GM12878 (cell line): ENCODE measurements around the gene DCDC2C. TPM values are rescaled to one million over a fixed set of nuclear protein-coding genes. Genes with fewer than 3 reads are reported as not detected.

ENCODE experiments used
- ATAC-seq: fragments of 200-7000 bp; cut with Tn5 transposase; 3 replicates; pipeline ENCODE4 v1.9.1; 2020; ENCODE audit warnings: mild to moderate bottlenecking, moderate library complexity
- BruUV-seq: library from RNA; stranded (reverse); fragments of 400-500 nt; replicated peaks from 2 replicates; lab custom pipeline; 2021; lab: Mats Ljungman, UMichigan
- CTCF ChIA-PET: fragments of 300-600 bp; sonication (Branson Sonifier 250); formaldehyde crosslinking; extraction: SDS; loops from one replicate; lab custom pipeline; 2021; ENCODE audit warnings: inconsistent platforms; lab: Yijun Ruan, JAX
- POLR2A ChIA-PET: fragments of 350-600 bp; formaldehyde crosslinking; extraction: SDS; loops from one replicate; lab custom pipeline; 2021; ENCODE audit warnings: inconsistent platforms; lab: Charles Lee
- RAD21 ChIA-PET: fragments of 300-600 bp; sonication (Branson Sonifier 250); formaldehyde crosslinking; loops from one replicate; lab custom pipeline; 2023; ENCODE audit warnings: antibody characterized with exemption; ENCODE audit not compliant: unreplicated experiment; lab: Charles Lee
- SMC1A ChIA-PET: fragments of 300-600 bp; sonication (Branson Sonifier 250); formaldehyde crosslinking; loops from one replicate; lab custom pipeline; 2023; ENCODE audit not compliant: unreplicated experiment, uncharacterized antibody; lab: Charles Lee
- DNase-seq: peaks from one replicate; pipeline ENCODE4 v3.0.0-alpha.2; 2011; ENCODE audit warnings: low read depth, low spot score
- FAIRE-seq: peaks from 3 replicates; lab custom pipeline; 2011; peaks lifted over from hg19 to GRCh38; lab: Jason Lieb, UNC
- H2AFZ ChIP-seq: 2 replicates; pipeline ENCODE4 v1.6.0; 2011; ENCODE audit warnings: low read depth, low read length, control low read depth; ENCODE audit not compliant: control insufficient read depth
- H3K27ac ChIP-seq: 2 replicates; pipeline ENCODE4 v1.5.1; 2011; ENCODE audit warnings: control low read depth; ENCODE audit not compliant: control insufficient read depth, insufficient read depth
- H3K27me3 ChIP-seq, 2 experiments: replicated peaks in 1 of 2; 2 replicates each; pipeline versions ENCODE4 v1.6.0 to v1.6.1; 2011; ENCODE audit warnings: low read length in 1 of 2; ENCODE audit not compliant: control insufficient read depth in 2 of 2, insufficient read depth in 2 of 2
- H3K36me3 ChIP-seq, 2 experiments: 2 replicates each; pipeline ENCODE4 v1.5.1; 2011; ENCODE audit warnings: low read length in 1 of 2; ENCODE audit not compliant: control insufficient read depth in 2 of 2, insufficient read depth in 2 of 2
- H3K4me1 ChIP-seq: 2 replicates; pipeline ENCODE4 v1.6.1; 2011; ENCODE audit warnings: mild to moderate bottlenecking, low read length, moderate library complexity, mixed read lengths; ENCODE audit not compliant: control insufficient read depth, insufficient read depth
- H3K4me2 ChIP-seq: 2 replicates; pipeline ENCODE4 v1.6.0; 2011; ENCODE audit warnings: control low read depth; ENCODE audit not compliant: control insufficient read depth, insufficient read depth
- H3K4me3 ChIP-seq: fragments of 200-600 bp; sonication (generic); 2 replicates; pipeline ENCODE4 v1.5.1; 2016
- H3K79me2 ChIP-seq: 2 replicates; pipeline ENCODE4 v1.6.0; 2011; ENCODE audit warnings: low read length; ENCODE audit not compliant: control insufficient read depth, insufficient read depth
- H3K9ac ChIP-seq: 2 replicates; pipeline ENCODE4 v1.8.0; 2011; ENCODE audit warnings: low read length, control low read depth, mixed read lengths; ENCODE audit not compliant: control insufficient read depth, insufficient read depth
- H3K9me3 ChIP-seq: replicated peaks from 3 replicates; pipeline ENCODE4 v1.5.1; 2011; ENCODE audit warnings: mild to moderate bottlenecking, low read length; ENCODE audit not compliant: control insufficient read depth, insufficient read depth
- H4K20me1 ChIP-seq: 2 replicates; pipeline ENCODE4 v1.6.0; 2011; ENCODE audit not compliant: control insufficient read depth, insufficient read depth
- CHD2 ChIP-seq: IDR thresholded peaks from 2 replicates; pipeline ENCODE4 v1.6.1; 2011; ENCODE audit warnings: low read depth, low read length, improper control_type of control experiment, borderline replicate concordance
- CREB1 ChIP-seq: IDR thresholded peaks from 2 replicates; pipeline ENCODE4 v1.6.1; 2012; ENCODE audit warnings: low read depth, mild to moderate bottlenecking, inconsistent platforms
- E2F8 ChIP-seq: fragments of 450-650 bp; IDR thresholded peaks from 2 replicates; pipeline ENCODE4 v1.6.1; 2018; ENCODE audit warnings: mild to moderate bottlenecking, low read depth, moderate library complexity; ENCODE audit not compliant: partially characterized antibody
- FOXK2 ChIP-seq: fragments of 450-650 bp; IDR thresholded peaks from 2 replicates; pipeline ENCODE4 v1.6.1; 2017; ENCODE audit warnings: mild to moderate bottlenecking, moderate library complexity
- LARP7 ChIP-seq: fragments of 450-650 bp; IDR thresholded peaks from 2 replicates; pipeline ENCODE4 v1.6.1; 2017; ENCODE audit warnings: mild to moderate bottlenecking
- MYB ChIP-seq: fragments of 150-350 bp; IDR thresholded peaks from 2 replicates; pipeline ENCODE4 v1.6.1; 2014; ENCODE audit warnings: mild to moderate bottlenecking, low read depth, low read length, borderline replicate concordance
- POLR2A ChIP-seq: IDR thresholded peaks from 2 replicates; pipeline ENCODE4 v1.6.1; 2011; ENCODE audit warnings: low read depth, mild to moderate bottlenecking, low read length
- TARDBP ChIP-seq: IDR thresholded peaks from 2 replicates; pipeline ENCODE4 v1.6.1; 2016; ENCODE audit warnings: borderline replicate concordance
- TCF12 ChIP-seq: IDR thresholded peaks from 2 replicates; pipeline ENCODE4 v1.6.1; 2011; ENCODE audit warnings: low read depth, mild to moderate bottlenecking, low read length
- WGBS: methylation state at CpG from one replicate; pipeline ENCODE4 v1.1.6; 2016; ENCODE audit warnings: low lambda C conversion rate; ENCODE audit not compliant: insufficient replicate concordance, insufficient coverage; ENCODE audit errors: missing lambda C conversion rate; 5-methylcytosine and 5-hydroxymethylcytosine counted together
- in situ Hi-C: fragments of 300-500 bp; cut with MboI; formaldehyde crosslinking; loops from 9 replicates; pipeline ENCODE4 v1.14.3; 2018; ENCODE audit warnings: mixed read lengths
- intact Hi-C: fragments of 100-400 bp; cut with micrococcal nuclease; formaldehyde crosslinking; loops from one replicate; pipeline ENCODE4 v1.14.2; 2022; ENCODE audit not compliant: unreplicated experiment
- polyA plus RNA-seq, 11 experiments: library from polyadenylated mRNA; depleted of rRNA in 4 of 11; unstranded in 6 of 11; stranded (reverse) in 5 of 11; fragments of >200 nt; fragmentation: Nextera tagmentation in 4 of 11; fragmentation: Illumina TruSeq in 1 of 11; extraction: Ambion mirVana in 4 of 11; extraction: Trizol in 1 of 11; gene quantifications; 1 replicate in 1 of 11; 2 replicates in 10 of 11; pipeline versions ENCODE4 v1.2.1 to v1.2.3, GENCODE V29; 2011 to 2016; ENCODE audit warnings: inconsistent platforms in 2 of 11, missing spikeins in 2 of 11, low read depth in 1 of 11
- total RNA-seq, 4 experiments: library from RNA; depleted of rRNA in 3 of 4; stranded (reverse); fragments of >200 nt in 3 of 4; fragmentation: Illumina TruSeq in 1 of 4; extraction: Trizol in 1 of 4; gene quantifications; 2 replicates each; pipeline versions ENCODE4 v1.2.1 to v1.2.3, GENCODE V29; 2013 to 2021

The DCDC2C gene
- total and polyA plus RNA-seq, 10 of the 15 experiments (the other 5 are each of a cell fraction or from before 2014, with no cell fraction given), result not detected

GRCh38 chr2:3753561-3753960, 50.2 kb downstream of the DCDC2C start (continued):
- no peak for TF ChIP-seq CREB1

- ChIA-PET RAD21 (no interaction called here), POLR2A (no interaction called here), SMC1A (no interaction called here), CTCF (no interaction called here)
- in situ Hi-C loops (no loop called here), intact Hi-C loops (no loop called here)
- Histone ChIP-seq H3K4me3 (no peak overlapping the region), H4K20me1 (no peaks in the 10 kb centered on the region), H3K4me2 (no peak overlapping the region), H3K79me2 (no peaks in the 10 kb centered on the region), H3K27me3 (no peaks in the 10 kb centered on the region), H3K9me3 (no peaks in the 10 kb centered on the region), H3K4me1 (no peaks in the 10 kb centered on the region), H3K27ac (no peak overlapping the region), H2AFZ (no peak overlapping the region), H3K36me3 (no peaks in the 10 kb centered on the region), H3K9ac (no peak overlapping the region)
- FAIRE-seq, result no peak
- 18% methylated on average over 5 of the region's 5 CpGs for WGBS
- no peak for ATAC-seq
- DNase-seq, result no peak
- no peak for TF ChIP-seq TARDBP
- no peak for TF ChIP-seq CHD2
- no peak for TF ChIP-seq FOXK2
- TF ChIP-seq TCF12, result no peak
- TF ChIP-seq POLR2A, result no peak
- no TSS peak for BruUV-seq
These were observed 50.9 kb downstream of the DCDC2C start for GRCh38 chr2:3754280-3754679.

GRCh38 chr2:3754795-3755194, 51.4 kb downstream of the DCDC2C start:
- Histone ChIP-seq H3K27me3 (no peaks in the 10 kb centered on the region), H3K79me2 (no peaks in the 10 kb centered on the region), H3K36me3 (no peaks in the 10 kb centered on the region), H3K4me1 (no peaks in the 10 kb centered on the region), H3K4me2 (no peak overlapping the region), H2AFZ (no peak overlapping the region), H3K4me3 (no peak overlapping the region), H3K27ac (no peak overlapping the region), H4K20me1 (no peaks in the 10 kb centered on the region), H3K9ac (no peak overlapping the region), H3K9me3 (no peaks in the 10 kb centered on the region)
- DNase-seq, result no peak
- ChIA-PET SMC1A (no interaction called here), RAD21 (no interaction called here), CTCF (no interaction called here), POLR2A (no interaction called here)
- in situ Hi-C loops, result no loop called here
- no peak for ATAC-seq
- FAIRE-seq, result no peak
- BruUV-seq, result no TSS peak
- intact Hi-C loops, result no loop called here
- 57% methylated on average over 3 of the region's 3 CpGs for WGBS
- TF ChIP-seq POLR2A, result no peak
- no peak for TF ChIP-seq E2F8
- TF ChIP-seq MYB, result no peak
- TF ChIP-seq LARP7, result no peak
